ENCODE measurements around the gene B9D1. TPM values are rescaled to one million over a fixed set of nuclear protein-coding genes. Genes with fewer than 3 reads are reported as not detected.

The B9D1 gene
- total and polyA plus RNA-seq, 2 of the 13 experiments (the other 11 are each of a cell fraction or from before 2014, with no cell fraction given), result 27.7 to 31.1 TPM

GRCh38 chr17:19377602-19378415, 15.3 kb upstream of the B9D1 start (continued):
- TF ChIP-seq PRDM15 (CRISPR knock-in tag; IDR thresholded peaks at IDR 0.05) (no peak), ZNF652 (CRISPR knock-in tag; IDR thresholded peaks at IDR 0.05; ENCODE audit: borderline replicate concordance, low read depth) (no peak), SSRP1 (CRISPR knock-in tag; IDR thresholded peaks at IDR 0.05) (no peak), EHMT2 (IDR thresholded peaks at IDR 0.05; ENCODE audit: borderline replicate concordance, low read depth, low read length) (no peak; the same call in 1 of the 2 replicates), ZNF784 (CRISPR knock-in tag; IDR thresholded peaks at IDR 0.05; ENCODE audit: borderline replicate concordance) (peak; percentile 64; the same call in 1 of the 2 replicates), SATB2 (CRISPR knock-in tag; IDR thresholded peaks at IDR 0.05) (no peak), KLF11 (CRISPR knock-in tag; IDR thresholded peaks at IDR 0.05) (no peak), ZNF83 (CRISPR knock-in tag; IDR thresholded peaks at IDR 0.05; ENCODE audit: borderline replicate concordance) (no peak), ATAD3A (CRISPR knock-in tag; IDR thresholded peaks at IDR 0.05) (no peak), ZNF790 (CRISPR knock-in tag; IDR thresholded peaks at IDR 0.05; ENCODE audit: borderline replicate concordance) (no peak), ZBTB21 (CRISPR knock-in tag; IDR thresholded peaks at IDR 0.05) (0 out of 2 replicates have a peak, but pooled peaks have one; percentile 5), DZIP1 (CRISPR knock-in tag; IDR thresholded peaks at IDR 0.05) (no peak), KMT2B (CRISPR knock-in tag; IDR thresholded peaks at IDR 0.05) (no peak; the same call in 1 of the 2 replicates), EED (CRISPR knock-in tag; IDR thresholded peaks at IDR 0.05) (no peak), RFX3 (CRISPR knock-in tag; IDR thresholded peaks at IDR 0.05) (peak; percentile 59; the same call in 1 of the 2 replicates), ZNF629 (CRISPR knock-in tag; conservative IDR thresholded peaks at IDR 0.05) (no peak; the same call in 1 of the 2 replicates), SIN3B (IDR thresholded peaks at IDR 0.05; ENCODE audit: low read length) (no peak; the same call in 1 of the 2 replicates), ZKSCAN8 (CRISPR knock-in tag; IDR thresholded peaks at IDR 0.05; ENCODE audit: borderline replicate concordance) (no peak), ZNF674 (CRISPR knock-in tag; IDR thresholded peaks at IDR 0.05; ENCODE audit: low read depth) (no peak), CHD4 (IDR thresholded peaks at IDR 0.05; ENCODE audit: borderline replicate concordance, low read length) (no peak), MAZ (IDR thresholded peaks at IDR 0.05; ENCODE audit: borderline replicate concordance, low read depth, low read length) (no peak), MAZ (CRISPR knock-in tag; IDR thresholded peaks at IDR 0.05; ENCODE audit: low read depth) (peak; percentile 21; the same call in 1 of the 2 replicates), ZIK1 (CRISPR knock-in tag; IDR thresholded peaks at IDR 0.05; ENCODE audit: borderline replicate concordance, low read depth) (peak; percentile 39; the same call in 1 of the 2 replicates), ARHGAP35 (CRISPR knock-in tag; IDR thresholded peaks at IDR 0.05; ENCODE audit: borderline replicate concordance) (no peak)
